ENCODE data around the gene ANKS1B. TPM values are rescaled to one million over a fixed set of nuclear protein-coding genes. Genes with fewer than 3 reads are reported as not detected.
"Not testable (repeated sequence)": the region's sequence is repeated elsewhere in the genome, so short reads cannot be mapped to it uniquely, and the experiment has no call there.

Gene ANKS1B
- 2.3 TPM for polyA plus RNA-seq (2013, experiment 1 of 2)
- 4.4 TPM for polyA plus RNA-seq (2013, experiment 2 of 2)

DNA sequence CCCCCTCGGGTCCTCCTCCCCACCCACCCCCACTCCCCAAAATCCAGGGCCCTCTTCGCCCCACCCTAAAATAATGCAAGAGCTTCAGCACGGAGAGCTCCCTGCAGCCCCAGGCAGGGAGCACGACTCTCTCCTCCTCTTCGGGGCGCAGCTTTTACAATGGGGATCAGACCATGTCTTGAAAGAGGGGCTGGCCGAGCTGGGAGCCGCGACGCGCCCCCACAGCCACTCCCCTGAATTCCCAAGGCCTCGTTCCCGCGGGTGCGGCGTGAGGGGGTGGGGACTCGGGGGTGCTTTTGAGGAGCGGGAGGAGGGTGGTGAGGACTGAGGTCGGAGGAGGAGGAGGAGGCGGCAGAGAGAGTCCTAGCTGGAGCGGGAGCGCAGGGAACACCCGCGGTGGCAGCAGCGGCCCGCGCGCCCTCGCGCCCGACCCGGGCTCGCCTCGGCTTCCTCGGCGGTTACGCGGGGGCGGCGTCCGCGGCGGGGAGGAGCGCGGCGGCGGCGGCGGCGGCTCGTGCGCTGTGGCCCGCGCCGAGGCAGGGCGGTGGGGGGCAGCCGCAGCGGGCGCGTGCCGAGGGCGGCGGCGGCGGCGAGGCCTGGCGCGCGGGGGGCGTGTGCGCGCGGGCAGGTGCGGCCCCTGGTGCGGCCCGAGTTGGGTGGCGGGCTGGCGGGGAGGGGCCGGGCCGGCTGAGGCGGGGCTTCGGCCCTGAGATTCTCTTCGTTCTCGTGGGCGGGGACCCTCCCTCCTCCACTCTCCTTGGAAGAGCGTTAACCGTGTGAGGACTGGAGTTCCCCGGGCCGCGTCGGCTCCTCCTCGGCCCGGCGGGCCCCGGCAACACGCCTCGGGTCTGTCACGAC lies at the start of gene ANKS1B:
Gene ANKS1B, minus strand, starts transcription at position 666 of the 858 bp plus-strand sequence. CDS start 699 bp downstream, outside the sequence.
- H3K27me3 ChIP-seq (ENCODE audit: insufficient read depth, low read length) = peaks cover 46% of the 10 kb centered on the region
- no peaks in the 10 kb centered on the region for H3K36me3 ChIP-seq (ENCODE audit: insufficient read depth, low read length)
- peak within 1 kb of the TSS; percentile 67 for H3K9ac ChIP-seq (ENCODE audit: low read depth, low read length)
- under 1% methylated on average over 98 of the region's 98 CpGs for WGBS
- no peak within 1 kb of the TSS for H3K27ac ChIP-seq (ENCODE audit: low read depth, low read length)
- peak within 1 kb of the TSS; percentile 65 for H3K4me3 ChIP-seq (ENCODE audit: low read length)
- no peaks in the 10 kb centered on the region for H3K9me3 ChIP-seq (ENCODE audit: insufficient read depth, low read depth, low read length)
- peaks cover 7% of the 10 kb centered on the region for H3K4me1 ChIP-seq (ENCODE audit: insufficient read depth, low read length)

DNA sequence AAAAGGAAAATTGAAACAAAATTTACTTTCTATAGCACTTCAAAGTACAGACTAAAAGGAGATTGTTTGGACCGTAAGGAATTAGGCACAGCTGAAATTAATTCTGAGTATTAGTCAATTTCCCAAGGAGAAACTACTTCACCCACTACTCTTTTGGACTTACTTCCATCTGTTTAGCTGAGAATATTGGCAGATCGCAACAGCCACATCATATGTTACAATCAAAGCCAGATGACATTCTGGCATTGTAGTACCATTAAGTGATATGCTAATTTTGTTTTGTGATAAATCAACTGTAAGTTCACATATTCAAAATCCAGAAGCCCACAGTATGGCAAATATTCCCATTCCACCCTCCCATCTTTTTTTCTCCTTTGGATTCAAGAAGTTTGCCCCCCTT lies 47.1 kb upstream of the ANKS1B start:
- no peaks in the 10 kb centered on the region for H3K4me1 ChIP-seq (ENCODE audit: insufficient read depth, low read length)
- no peaks in the 10 kb centered on the region for H3K9me3 ChIP-seq (ENCODE audit: insufficient read depth, low read depth, low read length)
- WGBS = 90% methylated on average over 2 of the region's 2 CpGs
- H3K27me3 ChIP-seq (ENCODE audit: insufficient read depth, low read length) = no peaks in the 10 kb centered on the region
- H3K9ac ChIP-seq (ENCODE audit: low read depth, low read length) = no peak overlapping the region
- no peak overlapping the region for H3K27ac ChIP-seq (ENCODE audit: low read depth, low read length)
- H3K36me3 ChIP-seq (ENCODE audit: insufficient read depth, low read length) = 0 out of 2 replicates have a peak, but pooled peaks cover 1% of the 10 kb centered on the region
- no peak overlapping the region for H3K4me3 ChIP-seq (ENCODE audit: low read length)

DNA sequence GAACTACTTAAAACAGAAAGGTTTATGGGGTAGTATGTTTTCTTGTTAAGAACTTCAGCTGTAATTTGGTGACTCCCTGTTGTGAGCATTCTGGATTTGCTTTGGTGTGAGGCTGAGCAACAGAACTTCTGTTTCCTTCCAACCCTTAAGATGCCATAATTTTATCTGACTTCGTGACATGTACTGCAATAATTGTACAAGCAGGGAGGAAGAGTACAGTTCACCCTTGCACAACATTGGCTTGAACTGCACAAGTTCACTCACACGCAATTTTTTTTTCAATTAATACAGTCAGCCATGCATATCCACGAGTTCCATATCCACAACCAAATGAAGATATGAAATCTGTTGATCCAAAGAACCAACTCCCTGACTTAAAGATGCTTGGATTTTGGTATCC lies 42.9 kb upstream of the ANKS1B start:
- Histone ChIP-seq H3K9ac (ENCODE audit: low read depth, low read length) (no peak overlapping the region), H3K36me3 (ENCODE audit: insufficient read depth, low read length) (no peaks in the 10 kb centered on the region), H3K9me3 (ENCODE audit: insufficient read depth, low read depth, low read length) (no peaks in the 10 kb centered on the region), H3K4me1 (ENCODE audit: insufficient read depth, low read length) (no peaks in the 10 kb centered on the region), H3K27ac (ENCODE audit: low read depth, low read length) (no peak overlapping the region), H3K4me3 (ENCODE audit: low read length) (no peak overlapping the region), H3K27me3 (ENCODE audit: insufficient read depth, low read length) (no peaks in the 10 kb centered on the region)
- WGBS = 91% methylated on average over 3 of the region's 3 CpGs

DNA sequence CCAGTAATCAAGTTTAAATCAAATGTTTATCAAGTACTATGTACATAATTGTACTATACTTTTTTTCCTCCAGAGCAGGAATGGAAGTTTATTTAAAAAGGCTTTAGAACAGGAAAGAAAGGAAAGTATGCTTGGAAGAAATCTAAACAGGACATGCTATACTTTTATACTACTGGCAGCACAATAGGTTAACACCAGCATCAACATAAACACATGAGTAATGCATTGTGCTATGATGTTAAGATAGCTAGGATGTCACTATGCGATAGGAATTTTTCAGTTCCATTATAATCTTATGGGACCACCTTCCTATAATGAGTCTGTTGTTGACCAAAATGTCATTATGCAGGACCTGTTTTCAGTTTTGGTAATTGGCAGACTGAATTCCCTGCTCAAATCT lies 41.5 kb upstream of the ANKS1B start:
- Histone ChIP-seq H3K27ac (ENCODE audit: low read depth, low read length) (no peak overlapping the region), H3K4me3 (ENCODE audit: low read length) (no peak overlapping the region), H3K4me1 (ENCODE audit: insufficient read depth, low read length) (no peaks in the 10 kb centered on the region), H3K9ac (ENCODE audit: low read depth, low read length) (no peak overlapping the region), H3K36me3 (ENCODE audit: insufficient read depth, low read length) (no peaks in the 10 kb centered on the region), H3K27me3 (ENCODE audit: insufficient read depth, low read length) (no peaks in the 10 kb centered on the region), H3K9me3 (ENCODE audit: insufficient read depth, low read depth, low read length) (no peaks in the 10 kb centered on the region)
- no CpG with 5 or more reads among the region's 1 CpG for WGBS

DNA sequence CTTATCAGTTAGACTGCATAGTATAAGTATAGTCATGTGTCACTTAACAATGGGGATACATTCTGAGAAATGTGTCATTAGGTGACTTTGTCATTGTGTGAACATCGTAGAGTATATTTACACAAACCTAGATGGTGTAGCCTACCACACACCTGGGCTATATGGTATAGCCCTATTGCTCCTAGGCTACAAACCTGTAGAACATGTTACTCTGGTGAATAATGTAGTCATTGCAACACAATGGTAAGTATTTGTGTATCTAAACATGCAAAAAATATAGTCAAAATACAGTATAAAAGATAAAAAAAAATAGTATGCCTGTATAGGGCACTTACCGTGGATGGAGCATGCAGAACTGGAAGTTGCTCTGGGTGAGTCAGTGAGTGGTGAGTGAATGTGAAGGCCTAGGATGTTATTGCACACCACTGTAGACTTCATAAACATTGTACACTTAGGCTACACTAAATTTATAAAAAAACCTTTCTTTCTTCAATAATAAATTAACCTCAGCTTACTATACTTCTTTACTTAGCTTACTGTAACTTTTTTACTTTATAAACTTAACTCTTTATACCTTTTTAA lies 40.3 kb upstream of the ANKS1B start:
- H3K4me3 ChIP-seq (ENCODE audit: low read length) = no peak overlapping the region
- no peaks in the 10 kb centered on the region for H3K9me3 ChIP-seq (ENCODE audit: insufficient read depth, low read depth, low read length)
- no peak overlapping the region for H3K27ac ChIP-seq (ENCODE audit: low read depth, low read length)
- H3K27me3 ChIP-seq (ENCODE audit: insufficient read depth, low read length) = no peaks in the 10 kb centered on the region
- no peak overlapping the region for H3K9ac ChIP-seq (ENCODE audit: low read depth, low read length)
- no peaks in the 10 kb centered on the region for H3K4me1 ChIP-seq (ENCODE audit: insufficient read depth, low read length)
- WGBS = 100% methylated on average over 1 of the region's 2 CpGs
- H3K36me3 ChIP-seq (ENCODE audit: insufficient read depth, low read length) = no peaks in the 10 kb centered on the region

DNA sequence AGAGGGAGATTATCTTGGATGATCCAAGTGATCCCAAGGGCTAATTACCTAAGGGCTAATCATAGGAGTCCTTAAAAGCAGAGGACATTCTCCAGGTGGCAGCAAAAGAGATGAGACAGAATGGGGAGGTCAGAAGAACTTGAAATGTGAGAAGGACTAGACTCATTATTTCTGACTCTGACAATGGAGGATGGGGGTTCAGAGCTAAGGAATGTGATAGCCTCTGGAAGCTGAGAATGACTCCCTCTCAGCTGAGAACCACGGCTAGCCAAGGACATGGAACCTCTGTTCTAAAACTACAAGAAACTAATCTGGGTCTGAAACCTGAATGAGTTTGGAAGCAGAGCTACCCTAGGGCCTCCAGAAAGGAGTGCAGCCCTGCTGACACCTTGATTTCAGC lies 35.6 kb upstream of the ANKS1B start:
- no peak overlapping the region for H3K27ac ChIP-seq (ENCODE audit: low read depth, low read length)
- 47% methylated on average over 1 of the region's 1 CpG for WGBS
- H3K27me3 ChIP-seq (ENCODE audit: insufficient read depth, low read length) = no peaks in the 10 kb centered on the region
- no peaks in the 10 kb centered on the region for H3K4me1 ChIP-seq (ENCODE audit: insufficient read depth, low read length)
- H3K9ac ChIP-seq (ENCODE audit: low read depth, low read length) = no peak overlapping the region
- H3K36me3 ChIP-seq (ENCODE audit: insufficient read depth, low read length) = no peaks in the 10 kb centered on the region
- H3K4me3 ChIP-seq (ENCODE audit: low read length) = no peak overlapping the region
- H3K9me3 ChIP-seq (ENCODE audit: insufficient read depth, low read depth, low read length) = no peaks in the 10 kb centered on the region

DNA sequence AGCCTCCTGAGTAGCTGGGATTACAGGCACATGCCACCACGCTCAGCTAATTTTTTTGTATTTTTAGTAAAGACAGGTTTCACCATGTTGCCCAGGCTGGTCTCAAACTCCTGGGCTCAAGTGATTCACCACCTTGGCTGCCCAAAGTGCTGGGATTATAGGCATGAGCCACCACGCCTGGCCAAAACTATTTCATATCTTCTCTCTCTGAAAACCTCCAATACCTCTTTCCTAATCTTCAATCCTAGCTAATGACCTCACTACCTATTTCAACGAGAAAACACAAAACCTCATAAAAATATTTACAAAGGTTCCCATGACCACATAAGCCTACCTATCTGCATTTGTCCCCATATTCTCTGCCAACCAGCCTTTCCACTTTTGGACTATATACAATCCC lies 32.3 kb upstream of the ANKS1B start:
- WGBS = 90% methylated on average over 3 of the region's 3 CpGs
- no peaks in the 10 kb centered on the region for H3K36me3 ChIP-seq (ENCODE audit: insufficient read depth, low read length)

DNA sequence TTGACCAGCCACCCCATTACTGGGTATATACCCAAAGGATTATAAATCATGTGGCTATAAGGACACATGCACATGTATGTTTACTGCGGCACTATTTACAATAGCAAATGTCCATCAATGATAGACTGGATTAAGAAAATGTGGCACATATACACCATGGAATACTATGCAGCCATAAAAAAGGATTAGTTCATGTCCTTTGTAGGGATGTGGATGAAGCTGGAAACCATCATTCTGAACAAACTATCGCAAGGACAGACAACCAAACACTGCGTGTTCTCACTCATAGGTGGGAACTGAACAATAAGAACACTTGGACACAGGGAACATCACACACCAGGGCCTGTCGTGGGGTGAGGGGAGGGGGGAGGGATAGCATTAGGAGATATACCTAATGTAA lies 31.6 kb upstream of the ANKS1B start:
- WGBS = 100% methylated on average over 1 of the region's 4 CpGs

More for the DNA sequence above, 32.3 kb upstream of the ANKS1B start:
- Histone ChIP-seq H3K27ac (ENCODE audit: low read depth, low read length) (no peak overlapping the region), H3K9me3 (ENCODE audit: insufficient read depth, low read depth, low read length) (no peaks in the 10 kb centered on the region), H3K27me3 (ENCODE audit: insufficient read depth, low read length) (no peaks in the 10 kb centered on the region), H3K4me3 (ENCODE audit: low read length) (no peak overlapping the region), H3K9ac (ENCODE audit: low read depth, low read length) (no peak overlapping the region), H3K4me1 (ENCODE audit: insufficient read depth, low read length) (no peaks in the 10 kb centered on the region)

DNA sequence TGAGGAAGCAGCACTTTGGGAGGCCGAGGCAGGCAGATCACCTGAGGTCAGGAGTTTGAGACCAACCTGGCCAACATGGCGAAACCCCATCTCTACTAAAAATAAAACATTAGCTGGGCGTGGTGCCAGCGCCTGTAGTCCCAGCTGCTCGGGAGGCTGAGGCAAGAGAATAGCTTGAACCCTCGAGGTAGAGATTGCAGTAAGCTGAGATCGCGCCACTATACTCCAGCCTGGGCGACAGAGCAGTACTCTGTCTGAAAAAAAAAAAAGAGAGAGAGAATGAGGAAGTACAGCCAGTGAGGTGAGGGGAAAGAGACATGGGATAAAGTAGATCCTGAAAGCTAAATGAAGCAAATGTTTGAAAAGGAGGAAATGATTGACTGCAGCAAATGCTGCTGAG lies 21.1 kb upstream of the ANKS1B start:
- not testable (repeated sequence) for H3K4me1 ChIP-seq (ENCODE audit: insufficient read depth, low read length); H3K36me3 ChIP-seq (ENCODE audit: insufficient read depth, low read length)

More for the DNA sequence above, 31.6 kb upstream of the ANKS1B start:
- H3K9me3 ChIP-seq (ENCODE audit: insufficient read depth, low read depth, low read length); H3K4me3 ChIP-seq (ENCODE audit: low read length); H3K27me3 ChIP-seq (ENCODE audit: insufficient read depth, low read length); H3K9ac ChIP-seq (ENCODE audit: low read depth, low read length); H3K4me1 ChIP-seq (ENCODE audit: insufficient read depth, low read length); H3K27ac ChIP-seq (ENCODE audit: low read depth, low read length); H3K36me3 ChIP-seq (ENCODE audit: insufficient read depth, low read length): not testable (repeated sequence)

DNA sequence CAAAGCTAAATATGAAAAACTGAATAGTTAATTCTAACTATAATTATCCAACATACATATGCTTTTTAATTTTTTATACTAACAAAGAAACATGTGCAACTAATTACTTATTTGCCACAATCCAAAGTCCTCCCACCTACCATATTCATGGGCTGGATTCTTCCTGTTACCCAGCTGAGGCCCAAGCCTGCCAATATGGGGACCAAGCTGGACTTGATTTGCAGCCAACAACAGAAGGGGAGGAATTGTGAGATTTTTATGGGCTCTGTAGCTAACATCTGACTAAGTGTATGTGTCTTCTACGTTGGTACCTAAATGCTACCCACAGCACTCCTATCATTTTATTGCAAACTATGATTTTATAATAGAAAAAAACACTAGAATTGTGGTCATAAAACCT lies 13.1 kb upstream of the ANKS1B start:
- H3K9ac ChIP-seq (ENCODE audit: low read depth, low read length) = no peak overlapping the region
- no peak overlapping the region for H3K27ac ChIP-seq (ENCODE audit: low read depth, low read length)
- H3K27me3 ChIP-seq (ENCODE audit: insufficient read depth, low read length) = no peaks in the 10 kb centered on the region
- no peaks in the 10 kb centered on the region for H3K9me3 ChIP-seq (ENCODE audit: insufficient read depth, low read depth, low read length)
- no peaks in the 10 kb centered on the region for H3K36me3 ChIP-seq (ENCODE audit: insufficient read depth, low read length)
- H3K4me1 ChIP-seq (ENCODE audit: insufficient read depth, low read length) = no peaks in the 10 kb centered on the region
- no CpG with 5 or more reads among the region's 1 CpG for WGBS
- H3K4me3 ChIP-seq (ENCODE audit: low read length) = no peak overlapping the region

More for the DNA sequence above, 21.1 kb upstream of the ANKS1B start:
- not testable (repeated sequence) for H3K9me3 ChIP-seq (ENCODE audit: insufficient read depth, low read depth, low read length); H3K27me3 ChIP-seq (ENCODE audit: insufficient read depth, low read length); H3K4me3 ChIP-seq (ENCODE audit: low read length); H3K27ac ChIP-seq (ENCODE audit: low read depth, low read length); H3K9ac ChIP-seq (ENCODE audit: low read depth, low read length)
- 91% methylated on average over 9 of the region's 9 CpGs for WGBS

DNA sequence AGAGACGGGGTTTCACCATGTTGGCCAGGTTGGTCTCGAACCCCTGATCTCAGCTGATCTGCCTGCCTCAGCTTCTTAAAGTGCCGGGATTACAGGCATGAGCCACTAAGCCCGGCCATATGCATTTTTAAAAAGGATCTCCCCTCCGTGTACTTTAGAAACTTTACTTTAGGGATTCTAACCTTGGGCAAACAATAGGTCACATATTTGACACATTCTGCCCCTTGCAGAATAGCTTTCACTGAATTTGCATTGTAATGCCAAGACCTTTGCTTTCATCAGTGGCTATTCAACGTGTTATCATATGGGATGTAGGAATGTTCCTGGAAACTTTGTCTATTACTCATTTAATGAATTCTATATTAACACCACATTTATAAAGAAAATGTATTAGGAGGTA lies 11.4 kb upstream of the ANKS1B start:
- Histone ChIP-seq H3K27me3 (ENCODE audit: insufficient read depth, low read length) (no peaks in the 10 kb centered on the region), H3K4me1 (ENCODE audit: insufficient read depth, low read length) (no peaks in the 10 kb centered on the region), H3K4me3 (ENCODE audit: low read length) (no peak overlapping the region), H3K27ac (ENCODE audit: low read depth, low read length) (no peak overlapping the region), H3K36me3 (ENCODE audit: insufficient read depth, low read length) (no peaks in the 10 kb centered on the region), H3K9me3 (ENCODE audit: insufficient read depth, low read depth, low read length) (no peaks in the 10 kb centered on the region), H3K9ac (ENCODE audit: low read depth, low read length) (no peak overlapping the region)
- 73% methylated on average over 5 of the region's 6 CpGs for WGBS
